HFFc6 (cell line): Measurements from ENCODE around the gene TRIM63. TPM values are rescaled to one million over a fixed set of nuclear protein-coding genes. Genes with fewer than 3 reads are reported as not detected.
A peak's percentile ranks its signal among the peaks of the same experiment; 100 is the strongest.

Source experiments
- DNase-seq: peaks from one replicate; pipeline ENCODE4 v3.0.0-alpha.2; 2018
- H3K27ac Mint-ChIP-seq: 2 replicates; pipeline ENCODE4 v1.8.0; 2020; ENCODE audit warnings: mild to moderate bottlenecking, mixed read lengths
- H3K27me3 Mint-ChIP-seq: 2 replicates; pipeline ENCODE4 v1.8.0; 2021; ENCODE audit warnings: mild to moderate bottlenecking, moderate library complexity, mixed read lengths; ENCODE audit not compliant: insufficient read depth
- H3K36me3 Mint-ChIP-seq: 2 replicates; pipeline ENCODE4 v1.8.0; 2021; ENCODE audit warnings: low read depth, mixed read lengths
- H3K4me1 Mint-ChIP-seq: 2 replicates; pipeline ENCODE4 v1.8.0; 2020; ENCODE audit warnings: low read depth, mixed read lengths
- H3K4me3 Mint-ChIP-seq: 2 replicates; pipeline ENCODE4 v1.8.0; 2020; ENCODE audit warnings: mild to moderate bottlenecking, moderate library complexity, mixed read lengths
- H3K9me3 Mint-ChIP-seq: 2 replicates; pipeline ENCODE4 v1.8.0; 2020; ENCODE audit warnings: mild to moderate bottlenecking, mixed read lengths
- total RNA-seq, 6 experiments: library from RNA; stranded (reverse); fragmentation: NEBNext Ultra II Directional; extraction: Animal tissue kit (Norgen Biotek cat#: 25700); gene quantifications; 2 replicates in 1 of 6; 3 replicates in 5 of 6; pipeline ENCODE4 v1.2.3, GENCODE V29; 2021
- TF ChIP-seq, protein P1 (sequence below): fragments of 200-600 bp; sonication (generic); IDR thresholded peaks from 2 replicates; pipeline ENCODE4 v1.5.0; 2021; ENCODE audit warnings: antibody characterized with exemption, mild to moderate bottlenecking

TRIM63 gene
- total RNA-seq, 6 experiments from 2014 or later, result not detected

GRCh38 chr1:26041401-26041800 is 26.0 kb downstream of the TRIM63 start:
- Mint-ChIP-seq H3K27me3 (peaks cover 44% of the 10 kb centered on the region), H3K4me1 (peaks cover 4% of the 10 kb centered on the region), H3K36me3 (no peaks in the 10 kb centered on the region), H3K27ac (no peak overlapping the region), H3K4me3 (no peak overlapping the region), H3K9me3 (no peaks in the 10 kb centered on the region)
- DNase-seq, result no peak
- TF ChIP-seq, protein P1, sequence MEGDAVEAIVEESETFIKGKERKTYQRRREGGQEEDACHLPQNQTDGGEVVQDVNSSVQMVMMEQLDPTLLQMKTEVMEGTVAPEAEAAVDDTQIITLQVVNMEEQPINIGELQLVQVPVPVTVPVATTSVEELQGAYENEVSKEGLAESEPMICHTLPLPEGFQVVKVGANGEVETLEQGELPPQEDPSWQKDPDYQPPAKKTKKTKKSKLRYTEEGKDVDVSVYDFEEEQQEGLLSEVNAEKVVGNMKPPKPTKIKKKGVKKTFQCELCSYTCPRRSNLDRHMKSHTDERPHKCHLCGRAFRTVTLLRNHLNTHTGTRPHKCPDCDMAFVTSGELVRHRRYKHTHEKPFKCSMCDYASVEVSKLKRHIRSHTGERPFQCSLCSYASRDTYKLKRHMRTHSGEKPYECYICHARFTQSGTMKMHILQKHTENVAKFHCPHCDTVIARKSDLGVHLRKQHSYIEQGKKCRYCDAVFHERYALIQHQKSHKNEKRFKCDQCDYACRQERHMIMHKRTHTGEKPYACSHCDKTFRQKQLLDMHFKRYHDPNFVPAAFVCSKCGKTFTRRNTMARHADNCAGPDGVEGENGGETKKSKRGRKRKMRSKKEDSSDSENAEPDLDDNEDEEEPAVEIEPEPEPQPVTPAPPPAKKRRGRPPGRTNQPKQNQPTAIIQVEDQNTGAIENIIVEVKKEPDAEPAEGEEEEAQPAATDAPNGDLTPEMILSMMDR, result no peak

- DNase-seq, result no peak
- TF ChIP-seq, protein P1, result no peak
- peaks cover 37% of the 10 kb centered on the region for H3K27me3 Mint-ChIP-seq
- no peak overlapping the region for H3K4me3 Mint-ChIP-seq
- no peaks in the 10 kb centered on the region for H3K9me3 Mint-ChIP-seq
- H3K27ac Mint-ChIP-seq, result no peak overlapping the region
- H3K36me3 Mint-ChIP-seq, result no peaks in the 10 kb centered on the region
- peaks cover 24% of the 10 kb centered on the region for H3K4me1 Mint-ChIP-seq
These were observed 28.5 kb downstream of the TRIM63 start for GRCh38 chr1:26038904-26039303.

GRCh38 chr1:26038477-26038876 is 29.0 kb downstream of the TRIM63 start:
- no peak for DNase-seq
- Mint-ChIP-seq H3K9me3 (no peaks in the 10 kb centered on the region), H3K27ac (no peak overlapping the region), H3K4me1 (peaks cover 24% of the 10 kb centered on the region), H3K27me3 (peaks cover 34% of the 10 kb centered on the region), H3K36me3 (no peaks in the 10 kb centered on the region), H3K4me3 (no peak overlapping the region)
- TF ChIP-seq, protein P1, result no peak

DNA sequence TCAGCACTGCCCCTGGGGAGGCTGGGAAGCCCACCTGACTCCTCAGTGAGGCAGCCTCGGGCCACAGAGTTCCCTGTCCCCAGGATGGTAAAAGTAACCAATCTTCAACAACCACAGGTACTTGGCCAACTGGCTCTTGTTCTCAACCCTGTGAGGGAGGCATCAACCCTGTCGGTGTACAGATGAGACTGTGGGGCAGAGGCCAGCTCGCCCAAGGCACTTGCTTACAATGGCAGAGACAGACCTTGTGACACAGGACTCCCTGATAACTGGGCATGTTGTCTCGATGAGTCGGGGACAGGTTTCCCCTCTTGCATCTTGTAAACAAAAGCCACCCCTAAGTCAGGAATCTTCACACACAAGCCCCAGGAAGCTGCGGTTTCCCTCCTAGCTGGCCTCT is 29.5 kb downstream of the TRIM63 start:
- Mint-ChIP-seq H3K4me1 (peaks cover 24% of the 10 kb centered on the region), H3K27ac (no peak overlapping the region), H3K27me3 (peaks cover 31% of the 10 kb centered on the region), H3K36me3 (no peaks in the 10 kb centered on the region), H3K4me3 (no peak overlapping the region), H3K9me3 (no peaks in the 10 kb centered on the region)
- no peak for DNase-seq
- TF ChIP-seq, protein P1, result no peak

DNA sequence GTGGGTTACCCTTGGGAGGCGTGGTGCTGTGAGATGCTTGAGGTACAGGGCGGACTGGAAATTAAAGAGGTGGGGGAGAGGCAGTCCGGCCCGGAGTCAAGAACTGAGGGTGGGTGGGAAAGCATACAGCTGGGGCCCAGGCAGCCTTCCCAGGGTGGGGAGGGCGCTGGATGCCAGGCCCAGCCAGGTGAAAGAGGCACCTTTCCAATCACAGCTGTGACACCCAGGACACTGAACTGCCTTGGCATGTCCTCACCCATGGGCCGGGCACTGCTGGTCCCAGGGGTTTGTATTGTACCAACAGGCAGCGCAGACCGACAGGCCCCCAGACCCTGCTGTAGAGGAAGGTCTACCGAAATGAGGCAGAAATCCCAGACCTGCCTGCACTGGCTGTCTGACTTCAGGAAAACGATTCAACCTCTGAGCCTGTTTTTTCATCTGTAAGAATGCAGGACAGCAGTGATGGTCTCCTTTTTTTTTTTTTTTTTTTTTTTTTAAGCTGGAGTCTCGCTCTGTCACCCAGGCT is 30.6 kb downstream of the TRIM63 start:
- Mint-ChIP-seq H3K27me3 (peaks cover 27% of the 10 kb centered on the region), H3K4me3 (peak overlapping the region; percentile 93), H3K36me3 (no peaks in the 10 kb centered on the region), H3K27ac (no peak overlapping the region), H3K9me3 (no peaks in the 10 kb centered on the region), H3K4me1 (peaks cover 31% of the 10 kb centered on the region)
- DNase-seq, result no peak
- TF ChIP-seq, protein P1, result no peak
